ENCODE measurements around the gene ARHGAP26. TPM values are rescaled to one million over a fixed set of nuclear protein-coding genes. Genes with fewer than 3 reads are reported as not detected.

Gene ARHGAP26
- total RNA-seq, 4 donors from 2014 or later = 22.3 to 40.7 (median 28.2) TPM

GRCh38 chr5:143040622-143041021, 270.4 kb downstream of the ARHGAP26 start:
- peaks cover 0 to 23% (median 13%) of the 10 kb centered on the region in 4 donors for H3K36me3 ChIP-seq
- DNase-seq (ENCODE audit: extremely low spot score) = no peak
- H3K4me1 ChIP-seq = peaks cover 7 to 18% (median 11%) of the 10 kb centered on the region in 4 donors
- WGBS = 95% methylated on average over 2 of the region's 2 CpGs
- no peak for TF ChIP-seq EP300 (IDR thresholded peaks at IDR 0.05)
- TF ChIP-seq POLR2AphosphoS5 (IDR thresholded peaks at IDR 0.05) = no peak
- no peak for TF ChIP-seq POLR2A (IDR thresholded peaks at IDR 0.05; ENCODE audit: low read depth)
- TF ChIP-seq CTCF (IDR thresholded peaks at IDR 0.05) = no peak
- H3K4me3 ChIP-seq = no peak overlapping the region
- intact Hi-C loops (cut with DNase I) = no loop called here
- H3K9me3 ChIP-seq = no peaks in the 10 kb centered on the region
- no peaks in the 10 kb centered on the region for H3K27me3 ChIP-seq
- H3K27ac ChIP-seq (replicated peaks in 1 of 4) = no peak overlapping the region

GRCh38 chr5:143041461-143041860, 271.3 kb downstream of the ARHGAP26 start:
- H3K9me3 ChIP-seq = no peaks in the 10 kb centered on the region
- H3K36me3 ChIP-seq = peaks cover 0 to 23% (median 13%) of the 10 kb centered on the region in 4 donors
- no peaks in the 10 kb centered on the region for H3K27me3 ChIP-seq
- no peak for DNase-seq (ENCODE audit: extremely low spot score)
- peaks cover 7 to 18% (median 11%) of the 10 kb centered on the region in 4 donors for H3K4me1 ChIP-seq
- H3K27ac ChIP-seq (replicated peaks in 1 of 4) = no peak overlapping the region
- WGBS = 83% methylated on average over 7 of the region's 7 CpGs
- intact Hi-C loops (cut with DNase I) = no loop called here
- TF ChIP-seq EP300 (IDR thresholded peaks at IDR 0.05) = no peak
- no peak for TF ChIP-seq CTCF (IDR thresholded peaks at IDR 0.05)
- no peak for TF ChIP-seq POLR2A (IDR thresholded peaks at IDR 0.05; ENCODE audit: low read depth)
- TF ChIP-seq POLR2AphosphoS5 (IDR thresholded peaks at IDR 0.05) = no peak
- H3K4me3 ChIP-seq = no peak overlapping the region

- Histone ChIP-seq H3K36me3 (peaks cover 0 to 23% (median 13%) of the 10 kb centered on the region in 4 donors), H3K27ac (replicated peaks in 1 of 4) (no peak overlapping the region), H3K27me3 (no peaks in the 10 kb centered on the region), H3K4me1 (peaks cover 7 to 18% (median 11%) of the 10 kb centered on the region in 4 donors), H3K4me3 (no peak overlapping the region), H3K9me3 (no peaks in the 10 kb centered on the region)
- intact Hi-C loops (cut with DNase I) = no loop called here
- TF ChIP-seq POLR2A (IDR thresholded peaks at IDR 0.05; ENCODE audit: low read depth) (no peak), EP300 (IDR thresholded peaks at IDR 0.05) (no peak), POLR2AphosphoS5 (IDR thresholded peaks at IDR 0.05) (no peak), CTCF (IDR thresholded peaks at IDR 0.05) (no peak)
- 80% methylated on average over 6 of the region's 6 CpGs for whole genome bisulfite sequencing
- no peak for DNase-seq (ENCODE audit: extremely low spot score)
Observed at GRCh38 chr5:143041972-143042770, 272.0 kb downstream of the ARHGAP26 start.

- WGBS = 94% methylated on average over 4 of the region's 4 CpGs
- no peak for TF ChIP-seq CTCF (IDR thresholded peaks at IDR 0.05)
- TF ChIP-seq POLR2A (IDR thresholded peaks at IDR 0.05; ENCODE audit: low read depth) = no peak
- no peak for TF ChIP-seq POLR2AphosphoS5 (IDR thresholded peaks at IDR 0.05)
- TF ChIP-seq EP300 (IDR thresholded peaks at IDR 0.05) = no peak
- intact Hi-C loops (cut with DNase I) = no loop called here
- Histone ChIP-seq H3K27ac (replicated peaks in 1 of 4) (peak overlapping the region in 2 of 4 donors; percentile 20 to 38), H3K9me3 (no peaks in the 10 kb centered on the region), H3K4me3 (no peak overlapping the region), H3K36me3 (peaks cover 0 to 15% (median 11%) of the 10 kb centered on the region in 4 donors), H3K4me1 (peaks cover 7 to 18% (median 11%) of the 10 kb centered on the region in 4 donors), H3K27me3 (no peaks in the 10 kb centered on the region)
- DNase-seq (ENCODE audit: extremely low spot score) = no peak
Observed at GRCh38 chr5:143044265-143044664, 274.1 kb downstream of the ARHGAP26 start.
